Chondrocyte (in vitro differentiated cells): ENCODE data around the gene ADAM19. TPM values are rescaled to one million over a fixed set of nuclear protein-coding genes. Genes with fewer than 3 reads are reported as not detected.

Experiments
- DNase-seq: peaks from one replicate; pipeline ENCODE4 v3.0.0; 2021; ENCODE audit warnings: mixed read lengths, low spot score
- H3K27ac Mint-ChIP-seq: one replicate; pipeline ENCODE4 v1.8.0; 2021; ENCODE audit warnings: mild to moderate bottlenecking, moderate library complexity, mixed read lengths; ENCODE audit not compliant: unreplicated experiment
- H3K27me3 Mint-ChIP-seq: 2 replicates; pipeline ENCODE4 v1.8.0; 2021; ENCODE audit warnings: low read depth, mixed read lengths
- H3K36me3 Mint-ChIP-seq: 2 replicates; pipeline ENCODE4 v1.8.0; 2021; ENCODE audit warnings: low read depth, mixed read lengths
- H3K4me1 Mint-ChIP-seq: 2 replicates; pipeline ENCODE4 v1.8.0; 2021; ENCODE audit warnings: low read depth, mild to moderate bottlenecking, mixed read lengths
- H3K4me3 Mint-ChIP-seq: one replicate; pipeline ENCODE4 v1.8.0; 2021; ENCODE audit warnings: mild to moderate bottlenecking, moderate library complexity, mixed read lengths; ENCODE audit not compliant: unreplicated experiment
- H3K9me3 Mint-ChIP-seq: 2 replicates; pipeline ENCODE4 v1.8.0; 2021; ENCODE audit warnings: low read depth, mixed read lengths
- total RNA-seq: library from RNA; stranded (reverse); gene quantifications from 3 replicates; pipeline ENCODE4 v1.2.1, GENCODE V29; 2021
- TF ChIP-seq, protein P1 (sequence below): fragments of 200-600 bp; sonication (generic); IDR thresholded peaks from 2 replicates; pipeline ENCODE4 v1.5.0; 2021; ENCODE audit warnings: antibody characterized with exemption, mild to moderate bottlenecking, moderate library complexity

ADAM19 gene
- total RNA-seq, 1 donor from 2014 or later: 125 TPM

GRCh38 chr5:157559301-157559700, 16.3 kb downstream of the ADAM19 start:
- Mint-ChIP-seq H3K27ac (peak overlapping the region; percentile 85), H3K36me3 (peaks cover 4% of the 10 kb centered on the region), H3K4me1 (peaks cover 85% of the 10 kb centered on the region), H3K4me3 (no peak overlapping the region), H3K9me3 (no peaks in the 10 kb centered on the region), H3K27me3 (no peaks in the 10 kb centered on the region)
- DNase-seq: no peak
- TF ChIP-seq, protein P1, sequence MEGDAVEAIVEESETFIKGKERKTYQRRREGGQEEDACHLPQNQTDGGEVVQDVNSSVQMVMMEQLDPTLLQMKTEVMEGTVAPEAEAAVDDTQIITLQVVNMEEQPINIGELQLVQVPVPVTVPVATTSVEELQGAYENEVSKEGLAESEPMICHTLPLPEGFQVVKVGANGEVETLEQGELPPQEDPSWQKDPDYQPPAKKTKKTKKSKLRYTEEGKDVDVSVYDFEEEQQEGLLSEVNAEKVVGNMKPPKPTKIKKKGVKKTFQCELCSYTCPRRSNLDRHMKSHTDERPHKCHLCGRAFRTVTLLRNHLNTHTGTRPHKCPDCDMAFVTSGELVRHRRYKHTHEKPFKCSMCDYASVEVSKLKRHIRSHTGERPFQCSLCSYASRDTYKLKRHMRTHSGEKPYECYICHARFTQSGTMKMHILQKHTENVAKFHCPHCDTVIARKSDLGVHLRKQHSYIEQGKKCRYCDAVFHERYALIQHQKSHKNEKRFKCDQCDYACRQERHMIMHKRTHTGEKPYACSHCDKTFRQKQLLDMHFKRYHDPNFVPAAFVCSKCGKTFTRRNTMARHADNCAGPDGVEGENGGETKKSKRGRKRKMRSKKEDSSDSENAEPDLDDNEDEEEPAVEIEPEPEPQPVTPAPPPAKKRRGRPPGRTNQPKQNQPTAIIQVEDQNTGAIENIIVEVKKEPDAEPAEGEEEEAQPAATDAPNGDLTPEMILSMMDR: no peak

DNA sequence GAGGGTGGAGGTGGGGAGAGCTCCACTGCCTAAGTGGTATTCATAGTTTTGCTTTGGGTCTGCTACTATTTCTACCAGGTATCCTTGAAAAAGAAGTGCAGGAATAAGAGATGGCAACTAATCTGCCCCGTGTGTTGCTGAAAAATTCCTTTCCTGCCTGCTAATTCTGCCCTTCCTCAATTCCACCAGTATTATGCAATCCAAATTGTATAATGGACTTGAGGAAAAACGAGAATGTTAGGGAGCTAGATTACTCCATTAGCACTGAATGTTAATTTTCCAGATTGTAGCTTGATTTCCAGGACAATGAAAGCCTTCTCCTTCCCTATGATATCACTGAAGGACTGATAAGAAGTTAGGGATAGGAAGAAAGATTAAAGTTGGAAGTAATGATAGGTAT, 16.9 kb downstream of the ADAM19 start:
- peaks cover 83% of the 10 kb centered on the region for H3K4me1 Mint-ChIP-seq
- H3K4me3 Mint-ChIP-seq: no peak overlapping the region
- no peaks in the 10 kb centered on the region for H3K27me3 Mint-ChIP-seq
- H3K36me3 Mint-ChIP-seq: peaks cover 4% of the 10 kb centered on the region
- H3K9me3 Mint-ChIP-seq: no peaks in the 10 kb centered on the region
- TF ChIP-seq, protein P1: no peak
- H3K27ac Mint-ChIP-seq: peak overlapping the region; percentile 95
- no peak for DNase-seq

DNA sequence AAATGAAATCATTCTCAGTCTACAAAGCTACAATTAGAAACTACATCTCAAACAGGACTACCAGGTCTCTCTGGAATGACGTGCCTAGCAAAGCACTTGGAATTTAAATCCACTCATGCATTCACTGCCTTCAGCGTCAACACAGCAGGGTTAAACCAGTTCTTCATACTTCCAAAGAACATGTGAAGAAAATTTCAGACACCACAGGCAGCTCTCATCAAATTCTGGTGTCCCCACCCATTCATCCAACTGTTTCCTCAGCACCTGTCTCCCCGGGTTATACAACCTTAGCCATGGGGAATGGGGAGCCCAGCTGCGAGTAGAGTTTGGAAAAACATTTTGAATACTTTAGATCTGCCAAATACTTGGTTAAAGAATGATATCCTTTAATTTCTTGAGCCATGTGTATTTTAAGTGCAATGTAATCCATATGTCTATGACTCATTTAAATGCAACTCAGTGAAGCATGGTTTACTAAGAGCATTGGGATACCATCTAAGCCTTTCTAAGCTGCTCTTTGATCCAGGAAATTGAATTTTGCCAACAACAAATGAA, 17.5 kb downstream of the ADAM19 start:
- Mint-ChIP-seq H3K36me3 (peaks cover 4% of the 10 kb centered on the region), H3K27me3 (no peaks in the 10 kb centered on the region), H3K4me1 (peaks cover 77% of the 10 kb centered on the region), H3K27ac (peak overlapping the region; percentile 95), H3K9me3 (no peaks in the 10 kb centered on the region), H3K4me3 (peak overlapping the region; percentile 4)
- no peak for DNase-seq
- TF ChIP-seq, protein P1: no peak

- H3K36me3 Mint-ChIP-seq: peaks cover 3% of the 10 kb centered on the region
Observed at GRCh38 chr5:157556615-157557418, 18.8 kb downstream of the ADAM19 start.

GRCh38 chr5:157555037-157555640, 20.4 kb downstream of the ADAM19 start:
- H3K27me3 Mint-ChIP-seq: no peaks in the 10 kb centered on the region
- no peak for DNase-seq
- TF ChIP-seq, protein P1: no peak
- H3K4me3 Mint-ChIP-seq: no peak overlapping the region
- peaks cover 55% of the 10 kb centered on the region for H3K4me1 Mint-ChIP-seq
- no peaks in the 10 kb centered on the region for H3K9me3 Mint-ChIP-seq
- peaks cover 6% of the 10 kb centered on the region for H3K36me3 Mint-ChIP-seq
- no peak overlapping the region for H3K27ac Mint-ChIP-seq

More at GRCh38 chr5:157556615-157557418, 18.8 kb downstream of the ADAM19 start:
- TF ChIP-seq, protein P1: no peak
- Mint-ChIP-seq H3K4me3 (no peak overlapping the region), H3K27ac (peak overlapping the region; percentile 95), H3K4me1 (peaks cover 64% of the 10 kb centered on the region), H3K27me3 (no peaks in the 10 kb centered on the region), H3K9me3 (no peaks in the 10 kb centered on the region)
- no peak for DNase-seq
